Esophagus muscularis mucosa (tissue), 4 donors: ENCODE data around the gene CMYA5. TPM values are rescaled to one million over a fixed set of nuclear protein-coding genes. Genes with fewer than 3 reads are reported as not detected.

Experiments
- DNase-seq: peaks from one replicate; pipeline ENCODE4 v3.0.0-alpha.2; 2017; ENCODE audit errors: extremely low spot score
- H3K27ac ChIP-seq, 4 donors: fragments of 200-600 bp; sonication (generic); replicated peaks in 1 of 4; 1 replicate in 3 of 4; 2 replicates in 1 of 4; pipeline ENCODE4 v1.5.1; 2016 to 2019; ENCODE audit warnings: mild to moderate bottlenecking in 1 of 4
- H3K27me3 ChIP-seq, 4 donors: fragments of 200-600 bp; sonication (generic); one replicate each; pipeline versions ENCODE4 v1.5.1 to v1.6.0; 2016 to 2019
- H3K36me3 ChIP-seq, 4 donors: fragments of 200-600 bp; sonication (generic); one replicate each; pipeline ENCODE4 v1.5.1; 2016 to 2019
- H3K4me1 ChIP-seq, 4 donors: fragments of 200-600 bp; sonication (generic); one replicate each; pipeline ENCODE4 v1.5.1; 2016 to 2019
- H3K4me3 ChIP-seq, 4 donors: fragments of 200-600 bp; sonication (generic); 1 replicate in 2 of 4; 2 replicates in 2 of 4; pipeline ENCODE4 v1.5.1; 2016 to 2019; ENCODE audit warnings: mild to moderate bottlenecking in 4 of 4, moderate library complexity in 1 of 4
- H3K9me3 ChIP-seq, 4 donors: fragments of 200-600 bp; sonication (generic); 1 replicate in 3 of 4; 2 replicates in 1 of 4; pipeline ENCODE4 v1.5.1; 2016 to 2019
- EP300 ChIP-seq: sonication (generic); formaldehyde crosslinking; IDR thresholded peaks from one replicate; pipeline ENCODE4 v1.6.1; 2017; ENCODE audit warnings: antibody characterized with exemption
- POLR2A ChIP-seq: fragments of 450-650 bp; IDR thresholded peaks from one replicate; pipeline ENCODE4 v1.6.1; 2017; ENCODE audit warnings: antibody characterized with exemption, moderate library complexity, mild to moderate bottlenecking, low read depth
- POLR2AphosphoS5 ChIP-seq, 2 donors: sonication (generic); formaldehyde crosslinking; IDR thresholded peaks; one replicate each; pipeline ENCODE4 v1.6.1; 2017; ENCODE audit warnings: antibody characterized with exemption in 2 of 2
- WGBS: methylation state at CpG from one replicate; pipeline ENCODE4 v1.1.5; 2018; 5-methylcytosine and 5-hydroxymethylcytosine counted together
- intact Hi-C: fragments of 100-400 bp; cut with DNase I; formaldehyde crosslinking; loops from one replicate; pipeline ENCODE4 v1.15.1; 2023
- total RNA-seq, 4 donors: library from RNA; depleted of rRNA; stranded (reverse); fragments of >200 nt; gene quantifications; one replicate each; pipeline versions ENCODE4 v1.1.0 to v1.2.1, GENCODE V29; 2016
- TF ChIP-seq, protein P1 (sequence below), 3 experiments: fragments of 200-600 bp in 2 of 3; fragments of 450-650 bp in 1 of 3; sonication (generic) in 2 of 3; IDR thresholded peaks; one replicate each; pipeline ENCODE4 v1.5.1; 2017 to 2019; ENCODE audit warnings: antibody characterized with exemption in 3 of 3, mild to moderate bottlenecking in 2 of 3, moderate library complexity in 1 of 3

The CMYA5 gene
- total RNA-seq, 4 donors from 2014 or later: 4.2 to 8.4 (median 4.9) TPM

GRCh38 chr5:79794347-79794746, 104.7 kb downstream of the CMYA5 start:
- H3K36me3 ChIP-seq: peaks cover 0 to 71% (median 25%) of the 10 kb centered on the region in 4 donors
- 82% methylated on average over 3 of the region's 3 CpGs for WGBS

GRCh38 chr5:79795764-79796398, 106.2 kb downstream of the CMYA5 start:
- Histone ChIP-seq H3K4me1 (peaks cover 0 to 8% (median 0%) of the 10 kb centered on the region in 4 donors), H3K27ac (no peak overlapping the region), H3K4me3 (no peak overlapping the region), H3K36me3 (peaks cover 0 to 70% (median 27%) of the 10 kb centered on the region in 4 donors), H3K9me3 (no peaks in the 10 kb centered on the region), H3K27me3 (no peaks in the 10 kb centered on the region)
- 64% methylated on average over 8 of the region's 8 CpGs for WGBS
- DNase-seq: peak; percentile 80
- no peak for TF ChIP-seq POLR2A
- no peak for TF ChIP-seq POLR2AphosphoS5 (IDR thresholded peaks at IDR 0.05)
- TF ChIP-seq EP300: no peak
- TF ChIP-seq, protein P1, sequence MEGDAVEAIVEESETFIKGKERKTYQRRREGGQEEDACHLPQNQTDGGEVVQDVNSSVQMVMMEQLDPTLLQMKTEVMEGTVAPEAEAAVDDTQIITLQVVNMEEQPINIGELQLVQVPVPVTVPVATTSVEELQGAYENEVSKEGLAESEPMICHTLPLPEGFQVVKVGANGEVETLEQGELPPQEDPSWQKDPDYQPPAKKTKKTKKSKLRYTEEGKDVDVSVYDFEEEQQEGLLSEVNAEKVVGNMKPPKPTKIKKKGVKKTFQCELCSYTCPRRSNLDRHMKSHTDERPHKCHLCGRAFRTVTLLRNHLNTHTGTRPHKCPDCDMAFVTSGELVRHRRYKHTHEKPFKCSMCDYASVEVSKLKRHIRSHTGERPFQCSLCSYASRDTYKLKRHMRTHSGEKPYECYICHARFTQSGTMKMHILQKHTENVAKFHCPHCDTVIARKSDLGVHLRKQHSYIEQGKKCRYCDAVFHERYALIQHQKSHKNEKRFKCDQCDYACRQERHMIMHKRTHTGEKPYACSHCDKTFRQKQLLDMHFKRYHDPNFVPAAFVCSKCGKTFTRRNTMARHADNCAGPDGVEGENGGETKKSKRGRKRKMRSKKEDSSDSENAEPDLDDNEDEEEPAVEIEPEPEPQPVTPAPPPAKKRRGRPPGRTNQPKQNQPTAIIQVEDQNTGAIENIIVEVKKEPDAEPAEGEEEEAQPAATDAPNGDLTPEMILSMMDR (IDR thresholded peaks at IDR 0.05): no peak
- intact Hi-C loops: no loop called here

More at GRCh38 chr5:79794347-79794746, 104.7 kb downstream of the CMYA5 start:
- peak; percentile 21 for DNase-seq
- H3K9me3 ChIP-seq: no peaks in the 10 kb centered on the region
- H3K4me1 ChIP-seq: peaks cover 0 to 8% (median 0%) of the 10 kb centered on the region in 4 donors
- intact Hi-C loops: no loop called here
- no peak overlapping the region for H3K27ac ChIP-seq
- no peaks in the 10 kb centered on the region for H3K27me3 ChIP-seq
- H3K4me3 ChIP-seq: no peak overlapping the region
- TF ChIP-seq, protein P1 (IDR thresholded peaks at IDR 0.05): no peak
- TF ChIP-seq POLR2AphosphoS5 (IDR thresholded peaks at IDR 0.05) (no peak), POLR2A (no peak), EP300 (no peak)

DNA sequence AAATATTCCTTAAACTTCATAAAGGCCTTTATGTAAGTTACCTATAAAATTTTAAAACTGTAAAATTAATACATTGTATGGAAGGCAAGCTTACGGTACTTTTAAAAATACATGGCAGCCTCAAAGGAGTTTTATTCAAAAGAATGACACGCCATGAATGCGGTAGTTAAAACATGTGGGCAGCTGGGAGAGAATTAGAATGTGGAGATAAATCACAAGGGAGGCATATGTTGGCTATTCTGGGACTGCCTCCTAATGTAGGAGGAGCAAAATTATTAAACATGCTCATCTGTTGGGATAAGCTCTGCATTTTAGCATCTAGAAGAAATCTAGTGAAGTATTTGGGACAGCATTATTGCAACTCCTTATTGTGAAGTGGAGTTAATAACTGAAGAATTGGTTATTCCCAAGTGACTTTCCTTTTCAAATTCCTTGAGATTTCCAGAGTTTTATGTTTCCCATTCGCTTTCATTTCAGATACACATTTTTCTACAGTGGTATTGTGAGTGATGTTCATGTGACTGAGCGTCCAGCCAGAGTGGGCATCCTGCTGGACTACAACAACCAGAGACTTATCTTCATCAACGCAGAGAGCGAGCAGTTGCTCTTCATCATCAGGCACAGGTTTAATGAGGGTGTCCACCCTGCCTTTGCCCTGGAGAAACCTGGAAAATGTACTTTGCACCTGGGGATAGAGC, 109.4 kb downstream of the CMYA5 start:
- Histone ChIP-seq H3K27me3 (no peaks in the 10 kb centered on the region), H3K9me3 (no peaks in the 10 kb centered on the region), H3K4me3 (no peak overlapping the region), H3K4me1 (peaks cover 0 to 7% (median 2%) of the 10 kb centered on the region in 4 donors), H3K27ac (no peak overlapping the region), H3K36me3 (peaks cover 0 to 62% (median 14%) of the 10 kb centered on the region in 4 donors)
- DNase-seq: peak; percentile 45
- TF ChIP-seq POLR2AphosphoS5 (IDR thresholded peaks at IDR 0.05): no peak
- 96% methylated on average over 7 of the region's 7 CpGs for WGBS
- intact Hi-C loops: no loop called here

- no peak overlapping the region for H3K27ac ChIP-seq
- intact Hi-C loops: no loop called here
- H3K4me3 ChIP-seq: no peak overlapping the region
- no peaks in the 10 kb centered on the region for H3K9me3 ChIP-seq
- no peaks in the 10 kb centered on the region for H3K27me3 ChIP-seq
- H3K36me3 ChIP-seq: peaks cover 0 to 46% (median 13%) of the 10 kb centered on the region in 4 donors
- no peak for TF ChIP-seq EP300
- no peak for TF ChIP-seq POLR2AphosphoS5 (IDR thresholded peaks at IDR 0.05)
- no peak for TF ChIP-seq POLR2A
- TF ChIP-seq, protein P1 (IDR thresholded peaks at IDR 0.05): no peak
- WGBS: 95% methylated on average over 8 of the region's 8 CpGs
- peaks cover 0 to 7% (median 2%) of the 10 kb centered on the region in 4 donors for H3K4me1 ChIP-seq
- DNase-seq: peak; percentile 81
These were observed 111.6 kb downstream of the CMYA5 start for GRCh38 chr5:79800979-79801827.

- H3K27ac ChIP-seq: no peak overlapping the region
- H3K27me3 ChIP-seq: no peaks in the 10 kb centered on the region
- no peaks in the 10 kb centered on the region for H3K9me3 ChIP-seq
- H3K4me1 ChIP-seq: peaks cover 0 to 7% (median 2%) of the 10 kb centered on the region in 4 donors
- DNase-seq: peak; percentile 29
- no peak for TF ChIP-seq EP300
- no peak for TF ChIP-seq POLR2A
- intact Hi-C loops: no loop called here
- H3K4me3 ChIP-seq: no peak overlapping the region
- H3K36me3 ChIP-seq: peaks cover 0 to 46% (median 13%) of the 10 kb centered on the region in 4 donors
- WGBS: 75% methylated on average over 1 of the region's 1 CpG
These were observed 112.8 kb downstream of the CMYA5 start for GRCh38 chr5:79802406-79802805.
